ENCODE results near the gene DMD. TPM values are rescaled to one million over a fixed set of nuclear protein-coding genes. Genes with fewer than 3 reads are reported as not detected.

The DMD gene
- total RNA-seq, 1 experiment from 2014 or later: 25.3 TPM

DNA sequence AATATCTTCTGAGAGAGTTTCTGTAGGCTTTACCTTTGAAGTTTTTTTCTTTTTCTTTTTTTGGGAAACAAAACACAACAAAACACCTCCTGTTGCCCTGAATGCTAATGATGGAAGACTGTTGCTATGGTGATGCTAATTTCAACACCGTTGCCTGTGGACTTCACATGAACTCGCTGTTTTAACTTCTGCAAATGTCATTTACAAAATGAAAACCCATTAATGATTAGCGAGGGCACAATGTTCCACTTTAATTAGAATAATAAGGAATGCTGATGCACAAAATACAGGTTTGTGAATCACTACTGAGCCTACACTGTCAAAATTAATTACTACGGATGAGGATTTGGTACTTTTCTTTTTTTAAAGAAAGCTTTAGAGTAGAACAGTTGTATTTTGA lies 1912.4 kb downstream of the DMD start:
- H2AFZ ChIP-seq: no peak overlapping the region
- no peaks in the 10 kb centered on the region for H3K36me3 ChIP-seq (ENCODE audit: low read depth)
- BruUV-seq (replicated peaks): no TSS peak
- no peaks in the 10 kb centered on the region for H4K20me1 ChIP-seq (ENCODE audit: insufficient read depth)
- H3K79me2 ChIP-seq (ENCODE audit: low read depth): no peaks in the 10 kb centered on the region
- intact Hi-C loops (cut with micrococcal nuclease; ENCODE audit: unreplicated experiment): no loop called here
- no peak for DNase-seq
- no peak for TF ChIP-seq EZH2 (IDR thresholded peaks at IDR 0.05; ENCODE audit: low read depth)
- no peaks in the 10 kb centered on the region for H3K4me1 ChIP-seq (replicated peaks; ENCODE audit: insufficient read depth)
- H3K9me3 ChIP-seq (ENCODE audit: insufficient read depth, low read depth): no peaks in the 10 kb centered on the region
- H3K27me3 ChIP-seq (ENCODE audit: insufficient read depth, low read depth): no peaks in the 10 kb centered on the region
- no peaks in the 10 kb centered on the region for H3K9me2 ChIP-seq (ENCODE audit: insufficient read depth)
- POLR2A ChIA-PET (ENCODE audit: unreplicated experiment): no interaction called here
- H3K4me3 ChIP-seq: no peak overlapping the region
- H3K27ac ChIP-seq: no peak overlapping the region
- CTCF ChIA-PET: no interaction called here
- no peak overlapping the region for H3K4me2 ChIP-seq
- no peaks in the 10 kb centered on the region for H3F3A ChIP-seq (ENCODE audit: insufficient read depth, low read depth)

DNA sequence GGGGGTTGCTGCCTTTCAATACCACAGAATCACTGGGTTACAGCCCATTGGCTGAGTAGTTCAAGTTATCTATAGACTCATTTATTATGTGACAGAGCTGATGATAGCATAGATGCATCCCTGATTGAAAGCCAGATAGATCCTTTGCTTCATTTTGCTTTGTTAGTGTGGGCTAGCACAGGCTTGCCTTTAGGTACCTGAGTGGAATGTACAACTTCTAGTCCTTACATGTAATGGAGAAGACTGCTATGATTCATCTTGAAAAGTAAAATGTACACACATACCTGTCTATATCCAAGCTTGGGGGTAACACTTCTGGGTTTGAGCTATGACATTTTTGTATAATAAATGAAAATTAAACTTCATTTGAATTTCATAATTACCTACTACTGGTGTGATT lies 1913.5 kb downstream of the DMD start:
- Histone ChIP-seq H3K4me3 (no peak overlapping the region), H3K27me3 (ENCODE audit: insufficient read depth, low read depth) (no peaks in the 10 kb centered on the region), H3K9me2 (ENCODE audit: insufficient read depth) (no peaks in the 10 kb centered on the region), H2AFZ (no peak overlapping the region), H3K9me3 (ENCODE audit: insufficient read depth, low read depth) (no peaks in the 10 kb centered on the region), H3K4me2 (no peak overlapping the region), H3K27ac (no peak overlapping the region), H3K4me1 (replicated peaks; ENCODE audit: insufficient read depth) (no peaks in the 10 kb centered on the region), H3F3A (ENCODE audit: insufficient read depth, low read depth) (no peaks in the 10 kb centered on the region), H3K36me3 (ENCODE audit: low read depth) (no peaks in the 10 kb centered on the region), H3K79me2 (ENCODE audit: low read depth) (no peaks in the 10 kb centered on the region), H4K20me1 (ENCODE audit: insufficient read depth) (no peaks in the 10 kb centered on the region)
- intact Hi-C loops (cut with micrococcal nuclease; ENCODE audit: unreplicated experiment): no loop called here
- DNase-seq: no peak
- CTCF ChIA-PET: no interaction called here
- POLR2A ChIA-PET (ENCODE audit: unreplicated experiment): interaction anchor here (0.6 kb wide), 1 partner anchor 108 kb away, joined by 3 read pairs; no protein-coding TSS in a partner anchor
- BruUV-seq (replicated peaks): no TSS peak
- TF ChIP-seq EZH2 (IDR thresholded peaks at IDR 0.05; ENCODE audit: low read depth): no peak
- TF ChIP-seq, protein P1, sequence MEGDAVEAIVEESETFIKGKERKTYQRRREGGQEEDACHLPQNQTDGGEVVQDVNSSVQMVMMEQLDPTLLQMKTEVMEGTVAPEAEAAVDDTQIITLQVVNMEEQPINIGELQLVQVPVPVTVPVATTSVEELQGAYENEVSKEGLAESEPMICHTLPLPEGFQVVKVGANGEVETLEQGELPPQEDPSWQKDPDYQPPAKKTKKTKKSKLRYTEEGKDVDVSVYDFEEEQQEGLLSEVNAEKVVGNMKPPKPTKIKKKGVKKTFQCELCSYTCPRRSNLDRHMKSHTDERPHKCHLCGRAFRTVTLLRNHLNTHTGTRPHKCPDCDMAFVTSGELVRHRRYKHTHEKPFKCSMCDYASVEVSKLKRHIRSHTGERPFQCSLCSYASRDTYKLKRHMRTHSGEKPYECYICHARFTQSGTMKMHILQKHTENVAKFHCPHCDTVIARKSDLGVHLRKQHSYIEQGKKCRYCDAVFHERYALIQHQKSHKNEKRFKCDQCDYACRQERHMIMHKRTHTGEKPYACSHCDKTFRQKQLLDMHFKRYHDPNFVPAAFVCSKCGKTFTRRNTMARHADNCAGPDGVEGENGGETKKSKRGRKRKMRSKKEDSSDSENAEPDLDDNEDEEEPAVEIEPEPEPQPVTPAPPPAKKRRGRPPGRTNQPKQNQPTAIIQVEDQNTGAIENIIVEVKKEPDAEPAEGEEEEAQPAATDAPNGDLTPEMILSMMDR (conservative IDR thresholded peaks at IDR 0.05): no peak

- Histone ChIP-seq H3K79me2 (ENCODE audit: low read depth) (no peaks in the 10 kb centered on the region), H3K4me3 (no peak overlapping the region), H3K27ac (no peak overlapping the region), H3K4me1 (replicated peaks; ENCODE audit: insufficient read depth) (no peaks in the 10 kb centered on the region), H4K20me1 (ENCODE audit: insufficient read depth) (no peaks in the 10 kb centered on the region), H3K27me3 (ENCODE audit: insufficient read depth, low read depth) (no peaks in the 10 kb centered on the region), H2AFZ (no peak overlapping the region), H3K36me3 (ENCODE audit: low read depth) (no peaks in the 10 kb centered on the region), H3K9me3 (ENCODE audit: insufficient read depth, low read depth) (no peaks in the 10 kb centered on the region), H3F3A (ENCODE audit: insufficient read depth, low read depth) (no peaks in the 10 kb centered on the region), H3K4me2 (no peak overlapping the region), H3K9me2 (ENCODE audit: insufficient read depth) (no peaks in the 10 kb centered on the region)
- POLR2A ChIA-PET (ENCODE audit: unreplicated experiment): no interaction called here
- DNase-seq: no peak
- BruUV-seq (replicated peaks): no TSS peak
- TF ChIP-seq, protein P1 (conservative IDR thresholded peaks at IDR 0.05): no peak
- no peak for TF ChIP-seq EZH2 (IDR thresholded peaks at IDR 0.05; ENCODE audit: low read depth)
- CTCF ChIA-PET: no interaction called here
- intact Hi-C loops (cut with micrococcal nuclease; ENCODE audit: unreplicated experiment): no loop called here
These were observed 1916.9 kb downstream of the DMD start for GRCh38 chrX:31294475-31294874.

GRCh38 chrX:31293409-31293808 lies 1917.9 kb downstream of the DMD start:
- ChIA-PET CTCF (no interaction called here), POLR2A (ENCODE audit: unreplicated experiment) (no interaction called here)
- H4K20me1 ChIP-seq (ENCODE audit: insufficient read depth): no peaks in the 10 kb centered on the region
- no peaks in the 10 kb centered on the region for H3K27me3 ChIP-seq (ENCODE audit: insufficient read depth, low read depth)
- H3K27ac ChIP-seq: no peak overlapping the region
- BruUV-seq (replicated peaks): no TSS peak
- TF ChIP-seq, protein P1 (conservative IDR thresholded peaks at IDR 0.05): no peak
- no peak for TF ChIP-seq EZH2 (IDR thresholded peaks at IDR 0.05; ENCODE audit: low read depth)
- no peaks in the 10 kb centered on the region for H3K4me1 ChIP-seq (replicated peaks; ENCODE audit: insufficient read depth)
- DNase-seq: no peak
- intact Hi-C loops (cut with micrococcal nuclease; ENCODE audit: unreplicated experiment): no loop called here
- no peak overlapping the region for H2AFZ ChIP-seq
- H3K9me2 ChIP-seq (ENCODE audit: insufficient read depth): no peaks in the 10 kb centered on the region
- no peaks in the 10 kb centered on the region for H3K36me3 ChIP-seq (ENCODE audit: low read depth)
- H3K9me3 ChIP-seq (ENCODE audit: insufficient read depth, low read depth): no peaks in the 10 kb centered on the region
- no peak overlapping the region for H3K4me3 ChIP-seq
- H3K4me2 ChIP-seq: no peak overlapping the region
- H3K79me2 ChIP-seq (ENCODE audit: low read depth): no peaks in the 10 kb centered on the region
- no peaks in the 10 kb centered on the region for H3F3A ChIP-seq (ENCODE audit: insufficient read depth, low read depth)
